Endothelial cell of umbilical vein (primary cell): ENCODE results near the gene NLRP5. TPM values are rescaled to one million over a fixed set of nuclear protein-coding genes. Genes with fewer than 3 reads are reported as not detected.

ENCODE experiments used
- BruUV-seq: library from RNA; stranded (reverse); fragments of 400-500 nt; replicated peaks from 2 replicates; lab custom pipeline; 2021; lab: Mats Ljungman, UMichigan
- CTCF ChIA-PET: fragments of 300-600, 350-600 bp; sonication (Branson Sonifier 250); formaldehyde crosslinking; loops from one replicate; lab custom pipeline; 2021; ENCODE audit warnings: antibody characterized with exemption, inconsistent platforms; lab: Charles Lee
- POLR2A ChIA-PET: fragments of 300-600, 350-600 bp; sonication (Branson Sonifier 250); formaldehyde crosslinking; loops from one replicate; lab custom pipeline; 2021; ENCODE audit warnings: antibody characterized with exemption, inconsistent platforms; lab: Charles Lee
- DNase-seq: peaks from one replicate; pipeline ENCODE4 v3.0.0-alpha.2; 2011; ENCODE audit warnings: low read depth, low spot score
- FAIRE-seq: peaks from 2 replicates; lab custom pipeline; 2011; peaks lifted over from hg19 to GRCh38; lab: Jason Lieb, UNC
- H2AFZ ChIP-seq: 2 replicates; pipeline ENCODE4 v1.6.0; 2012; ENCODE audit warnings: low read depth, low read length, control low read depth, inconsistent platforms
- H3K27ac ChIP-seq: 2 replicates; pipeline ENCODE4 v1.5.1; 2011; ENCODE audit warnings: low read depth, mild to moderate bottlenecking, control low read depth, low read length, moderate library complexity; ENCODE audit not compliant: insufficient read depth
- H3K27me3 ChIP-seq, 2 experiments: 2 replicates each; pipeline versions ENCODE4 v1.6.0 to v1.6.1; 2011; ENCODE audit warnings: low read length in 2 of 2, mixed read lengths in 1 of 2; ENCODE audit not compliant: control insufficient read depth in 2 of 2, insufficient read depth in 2 of 2
- H3K36me3 ChIP-seq, 2 experiments: 2 replicates in 1 of 2; 3 replicates in 1 of 2; pipeline ENCODE4 v1.5.1; 2011; ENCODE audit warnings: low read length in 2 of 2, mild to moderate bottlenecking in 1 of 2, moderate library complexity in 1 of 2; ENCODE audit not compliant: control insufficient read depth in 2 of 2, insufficient read depth in 2 of 2; ENCODE audit errors: extremely low read depth in 1 of 2
- H3K4me1 ChIP-seq: 3 replicates; pipeline ENCODE4 v1.5.1; 2011; ENCODE audit warnings: mild to moderate bottlenecking, low read length; ENCODE audit not compliant: control insufficient read depth, insufficient read depth; ENCODE audit errors: extremely low read depth
- H3K4me2 ChIP-seq: 2 replicates; pipeline ENCODE4 v1.6.1; 2011; ENCODE audit warnings: low read length, control low read depth, mixed read lengths; ENCODE audit not compliant: insufficient read depth
- H3K4me3 ChIP-seq, 3 experiments: fragments of 200-600 bp in 1 of 3; sonication (generic), shearing (Covaris generic) in 1 of 3; replicated peaks in 1 of 3; 2 replicates each; pipeline ENCODE4 v1.5.1; 2011 to 2016; ENCODE audit warnings: control low read depth in 3 of 3, low read length in 3 of 3, mild to moderate bottlenecking in 2 of 3, inconsistent platforms in 1 of 3, low read depth in 1 of 3, moderate library complexity in 1 of 3; ENCODE audit not compliant: insufficient read depth in 1 of 3
- H3K79me2 ChIP-seq: 2 replicates; pipeline ENCODE4 v1.6.0; 2012; ENCODE audit warnings: low read length, inconsistent platforms; ENCODE audit not compliant: control insufficient read depth, insufficient read depth
- H3K9ac ChIP-seq: replicated peaks from 2 replicates; pipeline ENCODE3; 2011; ENCODE audit warnings: low read length, control low read depth; ENCODE audit not compliant: insufficient read depth; ENCODE audit errors: extremely low read depth
- H3K9me1 ChIP-seq: replicated peaks from 3 replicates; pipeline ENCODE4 v1.6.0; 2011; ENCODE audit warnings: mild to moderate bottlenecking, low read length; ENCODE audit not compliant: control insufficient read depth, insufficient read depth; ENCODE audit errors: extremely low read depth
- H3K9me3 ChIP-seq: replicated peaks from 2 replicates; pipeline ENCODE4 v1.5.1; 2012; ENCODE audit warnings: low read length, inconsistent platforms; ENCODE audit not compliant: control insufficient read depth, insufficient read depth
- H4K20me1 ChIP-seq: replicated peaks from 2 replicates; pipeline ENCODE3; 2011; ENCODE audit warnings: mild to moderate bottlenecking, low read length; ENCODE audit not compliant: control insufficient read depth, insufficient read depth; ENCODE audit errors: extremely low read depth
- EZH2 ChIP-seq: IDR thresholded peaks from 2 replicates; pipeline ENCODE4 v1.6.1; 2012; ENCODE audit warnings: borderline replicate concordance, low read depth, mild to moderate bottlenecking, moderate library complexity, low read length, inconsistent platforms; ENCODE audit not compliant: severe bottlenecking
- FOS ChIP-seq: IDR thresholded peaks from 2 replicates; pipeline ENCODE4 v1.6.1; 2011; ENCODE audit warnings: mild to moderate bottlenecking, low read length, moderate library complexity, borderline replicate concordance; ENCODE audit not compliant: insufficient read depth
- GATA2 ChIP-seq: IDR thresholded peaks from 2 replicates; pipeline ENCODE4 v1.7.0; 2011; ENCODE audit warnings: low read depth, mild to moderate bottlenecking, moderate library complexity, mixed read lengths, low read length; ENCODE audit not compliant: insufficient read length, insufficient read depth
- JUN ChIP-seq: IDR thresholded peaks from 2 replicates; pipeline ENCODE4 v1.6.1; 2011; ENCODE audit warnings: borderline replicate concordance, low read depth; ENCODE audit not compliant: insufficient read length, insufficient read depth
- MYC ChIP-seq: IDR thresholded peaks from one replicate; pipeline ENCODE4 v1.6.1; 2011; ENCODE audit warnings: mild to moderate bottlenecking, low read depth, low read length
- POLR2A ChIP-seq: IDR thresholded peaks from 2 replicates; pipeline ENCODE4 v1.6.1; 2012; ENCODE audit warnings: low read depth, mild to moderate bottlenecking, control low read depth, low read length
- POLR2AphosphoS5 ChIP-seq: IDR thresholded peaks from 2 replicates; pipeline ENCODE4 v1.6.1; 2012; ENCODE audit warnings: low read depth, mild to moderate bottlenecking, control low read depth, low read length, moderate library complexity; ENCODE audit not compliant: insufficient read depth
- dilution Hi-C: fragments of 300-500 bp; cut with MboI; formaldehyde crosslinking; loops from one replicate; pipeline ENCODE4 v1.15.0; 2019; ENCODE audit warnings: low sequenced_read_pairs; ENCODE audit not compliant: extremely low pct_ligation_motif_present
- intact Hi-C: fragments of 100-400 bp; cut with micrococcal nuclease; formaldehyde crosslinking; loops from one replicate; pipeline ENCODE4 v1.10.0; 2022
- polyA plus RNA-seq, 4 experiments: library from polyadenylated mRNA; depleted of rRNA in 3 of 4; stranded (reverse) in 3 of 4; unstranded in 1 of 4; fragments of >200 nt; gene quantifications; 2 replicates each; pipeline versions ENCODE4 v1.2.1 to v1.2.3, GENCODE V29; 2011 to 2012; ENCODE audit warnings: missing spikeins in 1 of 4
- total RNA-seq: library from RNA; stranded (reverse); gene quantifications from 2 replicates; pipeline ENCODE4 v1.2.3, GENCODE V29; 2021
- TF ChIP-seq, protein P1 (sequence below), 2 donors: IDR thresholded peaks; 1 replicate in 1 of 2; 2 replicates in 1 of 2; pipeline ENCODE4 v1.5.1; 2011; ENCODE audit warnings: low read length in 2 of 2, mild to moderate bottlenecking in 2 of 2, moderate library complexity in 2 of 2, control low read depth in 1 of 2, inconsistent platforms in 1 of 2, low read depth in 1 of 2; ENCODE audit not compliant: insufficient read depth in 1 of 2; ENCODE audit errors: extremely low read depth in 1 of 2
- TF ChIP-seq, protein P2 (sequence below): IDR thresholded peaks from 2 replicates; pipeline ENCODE4 v1.6.1; 2011; ENCODE audit not compliant: insufficient read depth, insufficient read length

Gene NLRP5
- total and polyA plus RNA-seq, 2 donors (not counting 3 experiments of a cell fraction or from before 2014, with no cell fraction given), result not detected

DNA sequence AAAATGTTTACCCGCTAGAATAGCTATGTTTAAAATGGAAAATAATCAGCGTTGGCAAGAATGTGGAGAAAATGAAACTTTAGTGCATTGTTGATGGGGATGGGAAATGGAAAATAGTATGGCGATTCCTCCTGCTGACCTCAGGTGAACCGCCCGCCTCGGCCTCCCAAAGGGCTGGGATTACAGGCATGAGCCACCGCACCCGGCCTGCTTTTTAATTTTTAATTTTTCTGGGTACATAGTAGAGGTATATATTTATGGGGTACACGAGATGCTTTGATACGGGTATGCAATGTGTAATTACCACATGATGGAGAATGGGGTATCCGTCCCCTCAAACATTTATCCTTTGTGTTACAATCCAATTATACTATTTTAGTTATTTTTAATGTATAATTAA is 46.3 kb upstream of the NLRP5 start:
- Histone ChIP-seq H3K36me3 (no peaks in the 10 kb centered on the region), H3K27ac (no peak overlapping the region), H3K4me2 (no peak overlapping the region), H3K4me1 (no peaks in the 10 kb centered on the region), H3K27me3 (no peaks in the 10 kb centered on the region), H2AFZ (no peak overlapping the region), H3K79me2 (no peaks in the 10 kb centered on the region), H3K9me3 (peaks cover 2% of the 10 kb centered on the region), H3K9ac (no peak overlapping the region), H3K9me1 (no peaks in the 10 kb centered on the region), H3K4me3 (no peak overlapping the region), H4K20me1 (no peaks in the 10 kb centered on the region)
- DNase-seq, result no peak
- ChIA-PET CTCF (no interaction called here), POLR2A (no interaction called here)
- intact Hi-C loops (no loop called here), dilution Hi-C loops (no loop called here)
- FAIRE-seq, result no peak
- no peak for TF ChIP-seq JUN
- TF ChIP-seq, protein P1, sequence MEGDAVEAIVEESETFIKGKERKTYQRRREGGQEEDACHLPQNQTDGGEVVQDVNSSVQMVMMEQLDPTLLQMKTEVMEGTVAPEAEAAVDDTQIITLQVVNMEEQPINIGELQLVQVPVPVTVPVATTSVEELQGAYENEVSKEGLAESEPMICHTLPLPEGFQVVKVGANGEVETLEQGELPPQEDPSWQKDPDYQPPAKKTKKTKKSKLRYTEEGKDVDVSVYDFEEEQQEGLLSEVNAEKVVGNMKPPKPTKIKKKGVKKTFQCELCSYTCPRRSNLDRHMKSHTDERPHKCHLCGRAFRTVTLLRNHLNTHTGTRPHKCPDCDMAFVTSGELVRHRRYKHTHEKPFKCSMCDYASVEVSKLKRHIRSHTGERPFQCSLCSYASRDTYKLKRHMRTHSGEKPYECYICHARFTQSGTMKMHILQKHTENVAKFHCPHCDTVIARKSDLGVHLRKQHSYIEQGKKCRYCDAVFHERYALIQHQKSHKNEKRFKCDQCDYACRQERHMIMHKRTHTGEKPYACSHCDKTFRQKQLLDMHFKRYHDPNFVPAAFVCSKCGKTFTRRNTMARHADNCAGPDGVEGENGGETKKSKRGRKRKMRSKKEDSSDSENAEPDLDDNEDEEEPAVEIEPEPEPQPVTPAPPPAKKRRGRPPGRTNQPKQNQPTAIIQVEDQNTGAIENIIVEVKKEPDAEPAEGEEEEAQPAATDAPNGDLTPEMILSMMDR (IDR thresholded peaks at IDR 0.05; ENCODE audit: extremely low read depth in 1 of 2, insufficient read depth in 1 of 2, low read depth in 1 of 2, low read length in 2 of 2), result no peak
- no peak for TF ChIP-seq GATA2
- no peak for TF ChIP-seq POLR2A
- TF ChIP-seq, protein P2, sequence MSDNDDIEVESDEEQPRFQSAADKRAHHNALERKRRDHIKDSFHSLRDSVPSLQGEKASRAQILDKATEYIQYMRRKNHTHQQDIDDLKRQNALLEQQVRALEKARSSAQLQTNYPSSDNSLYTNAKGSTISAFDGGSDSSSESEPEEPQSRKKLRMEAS, result no peak
- no peak for TF ChIP-seq EZH2
- TF ChIP-seq POLR2AphosphoS5, result no peak
- no peak for TF ChIP-seq MYC
- TF ChIP-seq FOS, result no peak
- BruUV-seq, result no TSS peak
